Measurements from ENCODE around the gene MYL6B.

MYL6B gene

GRCh38 chr12:56163533-56164344 lies 11.4 kb downstream of the MYL6B start:
- TF ChIP-seq, protein P1, sequence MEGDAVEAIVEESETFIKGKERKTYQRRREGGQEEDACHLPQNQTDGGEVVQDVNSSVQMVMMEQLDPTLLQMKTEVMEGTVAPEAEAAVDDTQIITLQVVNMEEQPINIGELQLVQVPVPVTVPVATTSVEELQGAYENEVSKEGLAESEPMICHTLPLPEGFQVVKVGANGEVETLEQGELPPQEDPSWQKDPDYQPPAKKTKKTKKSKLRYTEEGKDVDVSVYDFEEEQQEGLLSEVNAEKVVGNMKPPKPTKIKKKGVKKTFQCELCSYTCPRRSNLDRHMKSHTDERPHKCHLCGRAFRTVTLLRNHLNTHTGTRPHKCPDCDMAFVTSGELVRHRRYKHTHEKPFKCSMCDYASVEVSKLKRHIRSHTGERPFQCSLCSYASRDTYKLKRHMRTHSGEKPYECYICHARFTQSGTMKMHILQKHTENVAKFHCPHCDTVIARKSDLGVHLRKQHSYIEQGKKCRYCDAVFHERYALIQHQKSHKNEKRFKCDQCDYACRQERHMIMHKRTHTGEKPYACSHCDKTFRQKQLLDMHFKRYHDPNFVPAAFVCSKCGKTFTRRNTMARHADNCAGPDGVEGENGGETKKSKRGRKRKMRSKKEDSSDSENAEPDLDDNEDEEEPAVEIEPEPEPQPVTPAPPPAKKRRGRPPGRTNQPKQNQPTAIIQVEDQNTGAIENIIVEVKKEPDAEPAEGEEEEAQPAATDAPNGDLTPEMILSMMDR (IDR thresholded peaks at IDR 0.05): no peak
- no peak for TF ChIP-seq ZFX (IDR thresholded peaks at IDR 0.05; ENCODE audit: borderline replicate concordance)
- peak overlapping the region; percentile 90 for H3K27ac ChIP-seq

DNA sequence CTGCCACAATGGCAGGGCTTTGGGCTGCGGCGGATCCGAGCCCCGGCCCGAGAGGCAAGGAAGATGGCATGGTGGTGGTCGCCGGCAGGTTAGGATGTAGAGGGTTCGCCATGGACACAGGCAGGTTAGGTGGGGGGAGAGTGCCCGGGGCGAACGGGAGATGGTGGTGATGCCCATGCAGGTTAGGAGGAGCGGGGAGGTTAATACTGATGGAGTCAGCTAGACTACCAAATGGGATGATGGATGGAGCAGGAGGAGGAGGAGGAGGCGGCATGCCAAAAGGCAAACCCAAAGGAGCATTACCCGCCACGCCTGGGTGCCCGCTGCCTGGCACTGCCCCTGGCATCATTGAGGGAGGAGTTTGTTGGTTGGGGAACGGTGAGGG lies 11.9 kb downstream of the MYL6B start:
- H3K27ac ChIP-seq: peak overlapping the region; percentile 90
- no peak for TF ChIP-seq ZFX (IDR thresholded peaks at IDR 0.05; ENCODE audit: borderline replicate concordance)
- TF ChIP-seq, protein P1 (IDR thresholded peaks at IDR 0.05): no peak

DNA sequence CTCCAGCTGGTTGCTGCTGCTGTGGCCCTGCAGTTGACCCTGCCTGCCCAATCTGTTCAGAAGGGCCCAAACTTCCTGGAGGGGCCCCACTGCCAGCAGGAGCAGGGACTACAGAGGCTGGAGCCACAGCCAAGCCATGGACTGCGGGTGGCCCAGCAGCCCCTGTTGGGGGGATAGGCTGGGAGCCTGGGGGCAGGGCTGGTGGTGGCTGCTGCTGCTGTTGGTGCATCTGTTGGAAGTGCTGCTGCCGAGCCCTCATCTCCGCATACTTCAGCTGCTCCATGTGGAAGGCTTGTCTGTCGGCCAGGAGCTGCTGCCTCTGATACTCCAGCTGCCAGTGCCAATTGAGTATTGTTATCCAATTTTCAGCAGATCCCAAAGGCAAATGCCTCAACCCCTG lies 13.0 kb downstream of the MYL6B start:
- TF ChIP-seq, protein P1 (IDR thresholded peaks at IDR 0.05): no peak
- peak overlapping the region; percentile 90 for H3K27ac ChIP-seq

GRCh38 chr12:56169229-56169759 lies 16.9 kb downstream of the MYL6B start:
- no peak overlapping the region for H3K27ac ChIP-seq
- TF ChIP-seq, protein P1 (IDR thresholded peaks at IDR 0.05): no peak
- no peak for TF ChIP-seq ZFX (IDR thresholded peaks at IDR 0.05; ENCODE audit: borderline replicate concordance)

DNA sequence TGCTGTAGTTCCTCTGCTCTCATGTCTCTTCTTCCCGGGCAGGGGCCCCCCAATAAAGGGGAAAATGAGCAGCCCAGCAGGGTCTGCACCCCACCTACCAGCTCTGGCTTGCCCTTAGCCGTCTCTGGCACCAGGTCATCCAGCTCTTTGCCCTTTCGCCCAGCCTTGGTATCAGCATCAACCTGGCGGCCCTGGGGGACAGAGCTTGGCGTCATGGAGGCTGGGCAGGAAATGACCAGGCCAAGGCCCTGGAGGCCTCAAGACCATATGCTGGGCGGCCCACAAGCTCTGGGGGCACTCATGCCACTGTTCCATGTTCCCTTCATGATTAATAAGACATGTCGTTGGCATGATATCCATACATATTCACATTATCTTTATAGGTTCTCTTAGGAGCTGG lies 20.5 kb downstream of the MYL6B start:
- TF ChIP-seq, protein P1 (IDR thresholded peaks at IDR 0.05): no peak
- no peak for TF ChIP-seq ZFX (IDR thresholded peaks at IDR 0.05; ENCODE audit: borderline replicate concordance)
- H3K27ac ChIP-seq: no peak overlapping the region

DNA sequence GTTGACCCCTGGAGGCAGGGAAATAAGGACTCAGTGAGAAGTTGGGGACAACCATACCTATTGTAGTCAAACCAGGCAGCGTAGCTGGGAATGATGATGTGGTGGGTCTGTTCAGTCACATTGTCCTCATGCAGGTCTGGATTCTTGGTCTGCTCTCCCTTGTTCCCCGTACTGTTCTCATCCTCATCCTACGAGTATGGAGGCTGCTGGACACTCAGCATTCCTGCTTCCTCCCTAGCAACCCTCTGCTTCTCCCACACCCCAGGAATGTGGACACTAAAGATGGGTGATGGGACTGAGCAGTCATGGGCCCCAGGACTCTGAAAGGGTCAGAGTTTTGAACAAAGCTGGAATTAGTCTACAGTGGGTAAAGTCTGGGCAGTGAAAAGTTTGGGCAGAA lies 26.0 kb downstream of the MYL6B start:
- TF ChIP-seq ZFX (IDR thresholded peaks at IDR 0.05; ENCODE audit: borderline replicate concordance): no peak
- TF ChIP-seq, protein P1 (IDR thresholded peaks at IDR 0.05): no peak
- no peak overlapping the region for H3K27ac ChIP-seq

DNA sequence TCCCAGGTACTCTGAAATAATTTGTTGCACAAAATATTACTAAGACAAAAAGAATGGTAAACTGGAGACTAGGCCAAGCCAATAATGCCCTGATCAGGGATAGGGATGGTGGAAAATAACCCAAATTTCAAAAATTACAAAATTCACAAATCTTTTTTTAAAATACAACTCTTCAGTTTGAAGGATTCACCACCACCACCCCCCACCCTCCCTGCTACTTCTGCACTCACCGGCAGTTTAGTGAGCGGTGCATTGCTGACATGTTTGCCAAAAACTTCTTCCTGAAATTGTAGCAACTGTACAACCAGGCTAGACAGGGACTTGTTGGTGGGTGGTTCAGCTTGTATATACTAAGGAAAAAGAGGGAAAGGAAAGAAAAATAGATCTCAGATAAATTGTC lies 34.6 kb downstream of the MYL6B start:
- peak overlapping the region; percentile 96; the same call in 1 of the 2 replicates for H3K27ac ChIP-seq

More for the DNA sequence above, 34.6 kb downstream of the MYL6B start:
- TF ChIP-seq, protein P1 (IDR thresholded peaks at IDR 0.05): no peak
- no peak for TF ChIP-seq ZFX (IDR thresholded peaks at IDR 0.05; ENCODE audit: borderline replicate concordance)

Data from 22Rv1 (cell line).